ENCODE results near the gene GMDS.

DNA sequence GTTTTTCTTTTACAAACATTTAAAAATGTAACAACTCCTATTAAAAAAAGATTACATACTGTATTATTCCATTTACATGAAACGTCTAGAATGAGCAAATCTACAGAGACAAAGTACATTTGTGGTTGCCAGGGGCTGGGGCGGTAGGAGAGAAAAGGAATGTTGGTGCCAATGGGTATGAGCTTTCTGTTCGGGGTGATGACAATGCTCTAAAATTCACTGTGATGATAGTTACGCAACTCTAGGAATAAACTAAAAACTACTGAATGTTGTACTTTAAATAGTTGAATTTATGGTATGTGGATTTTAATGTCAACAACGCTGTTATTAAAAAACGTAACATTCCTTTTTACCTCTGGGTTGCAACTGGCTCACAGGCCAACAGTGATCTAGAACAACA lies 211.1 kb downstream of the GMDS start:
- TF ChIP-seq, protein P1, sequence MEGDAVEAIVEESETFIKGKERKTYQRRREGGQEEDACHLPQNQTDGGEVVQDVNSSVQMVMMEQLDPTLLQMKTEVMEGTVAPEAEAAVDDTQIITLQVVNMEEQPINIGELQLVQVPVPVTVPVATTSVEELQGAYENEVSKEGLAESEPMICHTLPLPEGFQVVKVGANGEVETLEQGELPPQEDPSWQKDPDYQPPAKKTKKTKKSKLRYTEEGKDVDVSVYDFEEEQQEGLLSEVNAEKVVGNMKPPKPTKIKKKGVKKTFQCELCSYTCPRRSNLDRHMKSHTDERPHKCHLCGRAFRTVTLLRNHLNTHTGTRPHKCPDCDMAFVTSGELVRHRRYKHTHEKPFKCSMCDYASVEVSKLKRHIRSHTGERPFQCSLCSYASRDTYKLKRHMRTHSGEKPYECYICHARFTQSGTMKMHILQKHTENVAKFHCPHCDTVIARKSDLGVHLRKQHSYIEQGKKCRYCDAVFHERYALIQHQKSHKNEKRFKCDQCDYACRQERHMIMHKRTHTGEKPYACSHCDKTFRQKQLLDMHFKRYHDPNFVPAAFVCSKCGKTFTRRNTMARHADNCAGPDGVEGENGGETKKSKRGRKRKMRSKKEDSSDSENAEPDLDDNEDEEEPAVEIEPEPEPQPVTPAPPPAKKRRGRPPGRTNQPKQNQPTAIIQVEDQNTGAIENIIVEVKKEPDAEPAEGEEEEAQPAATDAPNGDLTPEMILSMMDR (IDR thresholded peaks at IDR 0.05), result no peak
- TF ChIP-seq POLR2AphosphoS5 (IDR thresholded peaks at IDR 0.05; ENCODE audit: insufficient read depth in 1 of 2, low read depth in 1 of 2), result no peak

Data from vagina (tissue), 2 donors.